Measurements from ENCODE around the gene NAXE.

NAXE gene

GRCh38 chr1:156622581-156623297, 31.2 kb downstream of the NAXE start:
- no peak overlapping the region for H3K4me3 ChIP-seq (ENCODE audit: low read length)
- DNase-seq (ENCODE audit: low read depth): no peak
- TF ChIP-seq CTCF (conservative IDR thresholded peaks at IDR 0.05; ENCODE audit: low read depth, low read length): no peak

GRCh38 chr1:156623946-156624813, 32.6 kb downstream of the NAXE start:
- TF ChIP-seq CTCF (conservative IDR thresholded peaks at IDR 0.05; ENCODE audit: low read depth, low read length): peak; percentile 53
- no peak for DNase-seq (ENCODE audit: low read depth)
- H3K4me3 ChIP-seq (ENCODE audit: low read length): no peak overlapping the region

GRCh38 chr1:156624814-156625435, 33.3 kb downstream of the NAXE start:
- TF ChIP-seq CTCF (conservative IDR thresholded peaks at IDR 0.05; ENCODE audit: low read depth, low read length): no peak
- H3K4me3 ChIP-seq (ENCODE audit: low read length): no peak overlapping the region
- no peak for DNase-seq (ENCODE audit: low read depth)

GRCh38 chr1:156625436-156626078, 34.0 kb downstream of the NAXE start:
- no peak for DNase-seq (ENCODE audit: low read depth)
- H3K4me3 ChIP-seq (ENCODE audit: low read length): no peak overlapping the region
- peak; percentile 82 for TF ChIP-seq CTCF (conservative IDR thresholded peaks at IDR 0.05; ENCODE audit: low read depth, low read length)

- no peak for DNase-seq (ENCODE audit: low read depth)
- H3K4me3 ChIP-seq (ENCODE audit: low read length): no peak overlapping the region
- TF ChIP-seq CTCF (conservative IDR thresholded peaks at IDR 0.05; ENCODE audit: low read depth, low read length): no peak
These were observed 34.5 kb downstream of the NAXE start for GRCh38 chr1:156626079-156626438.

GRCh38 chr1:156627313-156627880, 35.8 kb downstream of the NAXE start:
- peak; percentile 88 for TF ChIP-seq CTCF (conservative IDR thresholded peaks at IDR 0.05; ENCODE audit: low read depth, low read length)
- no peak overlapping the region for H3K4me3 ChIP-seq (ENCODE audit: low read length)
- DNase-seq (ENCODE audit: low read depth): peak; percentile 21
